ENCODE results near the gene PROZ. TPM values are rescaled to one million over a fixed set of nuclear protein-coding genes. Genes with fewer than 3 reads are reported as not detected.

The PROZ gene
- total RNA-seq, 6 experiments from 2014 or later: not detected

GRCh38 chr13:113220141-113220598 is 61.7 kb downstream of the PROZ start:
- no peak for TF ChIP-seq CTCF (IDR thresholded peaks at IDR 0.05)
- H3K4me3 Mint-ChIP-seq: no peak overlapping the region; the same call in 1 of the 2 replicates

GRCh38 chr13:113220877-113221276 is 62.4 kb downstream of the PROZ start:
- peak; percentile 62 for TF ChIP-seq CTCF (IDR thresholded peaks at IDR 0.05)
- DNase-seq: no peak
- peaks cover 27% of the 10 kb centered on the region for H3K4me1 Mint-ChIP-seq (ENCODE audit: low read depth)
- H3K9me3 Mint-ChIP-seq: no peaks in the 10 kb centered on the region
- H3K36me3 Mint-ChIP-seq (ENCODE audit: low read depth): peaks cover 38% of the 10 kb centered on the region
- H3K27me3 Mint-ChIP-seq (ENCODE audit: insufficient read depth): peaks cover 2% of the 10 kb centered on the region; the same call in 1 of the 2 replicates
- peak overlapping the region; percentile 71 for H3K27ac Mint-ChIP-seq
- H3K4me3 Mint-ChIP-seq: no peak overlapping the region; the same call in 1 of the 2 replicates

More at GRCh38 chr13:113220141-113220598, 61.7 kb downstream of the PROZ start:
- DNase-seq: no peak
- H3K27me3 Mint-ChIP-seq (ENCODE audit: insufficient read depth): peaks cover 2% of the 10 kb centered on the region; the same call in 1 of the 2 replicates
- H3K36me3 Mint-ChIP-seq (ENCODE audit: low read depth): peaks cover 38% of the 10 kb centered on the region
- peak overlapping the region; percentile 75 for H3K27ac Mint-ChIP-seq
- peaks cover 27% of the 10 kb centered on the region for H3K4me1 Mint-ChIP-seq (ENCODE audit: low read depth)
- H3K9me3 Mint-ChIP-seq: no peaks in the 10 kb centered on the region

Other genes with a start within 250 kb of the PROZ start
- not detected for gene MCF2L, start 189.4 kb upstream of the PROZ start, total RNA-seq (2021; fragmentation: NEBNext Ultra II Directional; extraction: Animal tissue kit (Norgen Biotek cat#: 25700))
- gene F7, start 52.9 kb upstream of the PROZ start, total RNA-seq (2021; fragmentation: NEBNext Ultra II Directional; extraction: Animal tissue kit (Norgen Biotek cat#: 25700)): not detected
- gene F10, start 35.8 kb upstream of the PROZ start, total RNA-seq (2021; fragmentation: NEBNext Ultra II Directional; extraction: Animal tissue kit (Norgen Biotek cat#: 25700)): 10 to 100 TPM; 10.2 to 21.3 (median 10.8) TPM
- gene PCID2, start 50.0 kb downstream of the PROZ start, total RNA-seq (2021; fragmentation: NEBNext Ultra II Directional; extraction: Animal tissue kit (Norgen Biotek cat#: 25700)): 10 to 100 TPM; 59.1 to 72.5 (median 68.3) TPM
- gene CUL4A, start 51.0 kb downstream of the PROZ start, total RNA-seq (2021; fragmentation: NEBNext Ultra II Directional; extraction: Animal tissue kit (Norgen Biotek cat#: 25700)): 100 to 1,000 TPM in 2 of 6 experiments, 10 to 100 TPM in 4; 90.5 to 104 (median 97.0) TPM
- gene LAMP1, start 138.6 kb downstream of the PROZ start, total RNA-seq (2021; fragmentation: NEBNext Ultra II Directional; extraction: Animal tissue kit (Norgen Biotek cat#: 25700)): 100 to 1,000 TPM; 215 to 255 (median 247) TPM
- gene GRTP1, start 205.5 kb downstream of the PROZ start, total RNA-seq (2021; fragmentation: NEBNext Ultra II Directional; extraction: Animal tissue kit (Norgen Biotek cat#: 25700)): under 1 TPM in 3 of 6 experiments, not detected in 3; 0.23 to 0.34 (median 0.30) TPM

Data from HFFc6 (cell line).